Stimulated activated CD8-positive, alpha-beta memory T cell treated with anti-CD3 and anti-CD28 coated beads, Interleukin-4, amount 100 ng/mL, for 24 hours (primary cell): ENCODE data around the gene TES.
"Not testable (repeated sequence)": the region's sequence is repeated elsewhere in the genome, so short reads cannot be mapped to it uniquely, and the experiment has no call there.

Experiments used
- DNase-seq: peaks from one replicate; pipeline ENCODE4 v3.0.0-alpha.2; 2020; ENCODE audit warnings: low read depth

TES gene

DNA sequence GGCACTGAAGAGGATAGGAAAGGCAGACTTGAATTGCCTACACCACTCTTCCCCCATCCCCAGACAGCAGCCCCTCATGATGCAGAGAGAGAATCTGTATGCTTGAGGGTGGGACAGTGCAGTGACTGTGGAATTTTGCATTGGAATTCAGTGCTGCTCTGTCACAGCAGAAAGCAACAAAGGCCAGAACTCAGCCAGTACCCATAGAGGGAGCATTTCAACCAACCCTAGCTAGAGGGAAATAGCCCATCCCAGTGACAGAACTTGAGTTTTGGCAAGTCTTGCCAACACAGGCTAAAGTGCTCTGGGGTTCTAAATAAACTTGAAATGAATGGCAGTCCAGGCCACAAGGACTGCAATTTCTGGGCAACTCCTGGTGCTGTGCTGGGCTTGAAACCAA, 80.4 kb downstream of the TES start:
- no peak for DNase-seq

DNA sequence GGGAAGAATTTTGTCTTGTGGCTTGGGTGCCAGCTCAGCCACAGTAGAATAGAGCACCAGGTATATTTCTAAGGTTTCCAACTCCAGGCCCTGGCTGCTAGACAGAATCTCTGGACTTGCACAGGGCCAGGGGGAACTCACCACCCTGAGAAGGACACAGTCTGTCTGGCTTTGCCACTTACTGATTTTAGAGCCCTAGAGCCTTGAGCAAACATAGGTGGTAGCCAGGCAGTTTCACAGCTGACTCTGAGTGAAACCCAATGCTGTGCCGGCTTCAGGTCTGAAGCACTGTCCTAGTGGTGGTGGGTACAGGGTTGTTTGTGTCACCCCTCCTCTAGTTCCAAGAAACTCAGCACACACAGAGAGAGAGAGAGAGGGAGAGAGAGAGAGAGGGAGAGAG, 81.6 kb downstream of the TES start:
- no peak for DNase-seq

GRCh38 chr7:116292381-116292780, 82.0 kb downstream of the TES start:
- DNase-seq: no peak

DNA sequence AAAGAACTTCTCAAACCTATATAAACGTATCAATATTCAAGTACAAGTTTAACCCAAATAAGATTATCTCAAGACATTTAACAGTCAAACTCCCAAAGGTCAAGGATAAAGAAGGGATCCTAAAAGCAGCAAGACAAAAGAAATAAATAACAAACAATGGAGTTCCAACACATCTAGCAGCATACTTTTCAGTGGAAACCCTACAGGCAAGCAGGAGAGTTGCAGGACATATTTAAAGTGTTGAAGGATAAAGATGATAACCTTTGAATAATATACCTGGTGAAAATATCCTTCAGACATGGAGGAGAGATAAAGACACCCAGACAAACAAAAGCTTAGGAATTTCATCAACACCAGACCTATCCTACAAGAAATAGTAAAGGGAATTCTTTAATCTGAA, 82.8 kb downstream of the TES start:
- no peak for DNase-seq

DNA sequence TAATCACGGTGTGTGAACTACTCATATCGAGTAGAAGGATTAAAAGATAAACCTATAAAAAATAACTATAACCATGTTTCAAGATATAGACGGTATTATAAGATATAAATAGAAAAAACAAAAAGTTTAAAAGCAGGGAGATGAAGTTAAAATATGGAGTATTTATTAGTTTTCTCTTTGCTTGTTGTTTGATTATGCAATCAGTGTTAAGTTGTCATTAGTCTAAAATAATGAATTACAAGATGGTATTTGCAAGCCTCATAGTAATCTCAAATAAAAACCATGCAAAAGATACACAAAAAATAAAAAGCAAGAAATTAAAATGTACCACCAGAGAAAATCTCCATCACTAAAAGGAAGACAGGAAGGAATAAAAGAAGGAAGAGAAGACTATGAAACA, 83.3 kb downstream of the TES start:
- no peak for DNase-seq

GRCh38 chr7:116295903-116296302, 85.6 kb downstream of the TES start:
- DNase-seq: not testable (repeated sequence)

DNA sequence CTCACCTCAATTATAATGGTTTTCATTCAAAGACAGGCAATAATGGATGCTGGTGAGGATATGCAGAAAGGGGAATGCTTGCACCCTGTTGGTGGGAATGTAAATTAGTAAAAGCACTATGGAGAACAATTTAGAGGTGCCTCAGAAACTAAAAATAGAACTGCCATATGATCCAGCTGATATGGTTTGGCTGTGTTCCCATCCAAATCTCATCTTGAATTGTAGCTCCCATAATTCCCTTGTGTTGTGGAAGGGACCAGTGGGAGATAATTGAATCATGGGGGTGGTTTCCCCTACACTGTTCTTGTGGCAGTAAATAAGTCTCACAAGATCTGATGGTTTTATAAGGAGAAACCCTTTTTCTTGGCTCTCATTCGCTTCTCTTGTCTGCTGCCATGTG, 87.7 kb downstream of the TES start:
- no peak for DNase-seq

GRCh38 chr7:116298576-116298975, 88.2 kb downstream of the TES start:
- DNase-seq: no peak

GRCh38 chr7:116305485-116306408, 95.4 kb downstream of the TES start:
- no peak for DNase-seq

DNA sequence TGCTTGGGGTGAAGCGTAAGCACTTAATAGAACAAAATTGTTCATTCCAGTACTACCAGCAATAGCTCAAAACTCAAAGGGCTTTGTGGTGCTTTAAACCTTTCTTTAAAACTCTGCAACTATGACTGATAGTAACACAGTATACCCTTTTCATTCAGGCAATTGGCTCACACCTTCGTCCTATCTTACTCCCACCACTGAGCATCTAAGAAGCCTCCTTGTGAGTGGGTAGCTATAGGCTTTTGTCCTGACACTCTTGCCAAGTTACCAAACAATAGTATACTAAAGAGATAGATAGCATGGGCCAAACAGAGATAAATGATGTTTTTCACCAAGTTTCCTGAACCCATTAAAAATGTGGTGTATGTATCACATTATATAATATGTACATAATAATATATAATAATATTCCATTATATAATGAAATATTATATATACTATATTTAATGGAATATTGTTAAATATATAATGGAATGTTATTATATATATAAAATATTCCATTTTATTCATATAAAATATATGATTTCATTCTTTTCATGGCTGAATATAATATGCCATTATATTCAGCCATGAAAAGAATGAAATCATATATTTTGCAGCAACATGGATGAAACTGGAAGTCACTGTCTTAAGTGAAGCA, 96.2 kb downstream of the TES start:
- DNase-seq: no peak

GRCh38 chr7:116307253-116307652, 96.9 kb downstream of the TES start:
- DNase-seq: no peak
